ENCODE results near the gene ZGPAT. TPM values are rescaled to one million over a fixed set of nuclear protein-coding genes. Genes with fewer than 3 reads are reported as not detected.

ZGPAT gene
- total RNA-seq, 4 donors from 2014 or later, result 29.1 to 346 (median 76.5) TPM

GRCh38 chr20:63701329-63702035, 6.4 kb upstream of the ZGPAT start:
- TF ChIP-seq POLR2AphosphoS5 (IDR thresholded peaks at IDR 0.05) (no peak), POLR2A (IDR thresholded peaks at IDR 0.05) (no peak), EP300 (IDR thresholded peaks at IDR 0.05; ENCODE audit: low read depth) (no peak), CTCF (IDR thresholded peaks at IDR 0.05) (no peak)
- DNase-seq, result no peak
- peaks cover 19 to 33% (median 29%) of the 10 kb centered on the region in 4 donors for H3K4me1 ChIP-seq
- H3K36me3 ChIP-seq, result peaks cover 0 to 8% (median 3%) of the 10 kb centered on the region in 4 donors
- H3K4me3 ChIP-seq, result no peak overlapping the region
- H3K27ac ChIP-seq, result no peak overlapping the region
- in situ Hi-C loops (cut with MboI; ENCODE audit: low pct_ligation_motif_present in 1 of 4, low pct_unique_long_range_greater_than_20kb in 1 of 4, low sequenced_read_pairs in 3 of 4), result no loop called here
- H3K27me3 ChIP-seq, result no peaks in the 10 kb centered on the region
- 69 to 80% methylated on average over 1 to 10 of the region's 14 CpGs for WGBS, 2 donors (ENCODE audit: low coverage in 1 of 2)
- intact Hi-C loops (cut with DNase I; ENCODE audit: low total_unique reads), result no loop called here
- no peaks in the 10 kb centered on the region for H3K9me3 ChIP-seq

GRCh38 chr20:63702036-63702665, 5.7 kb upstream of the ZGPAT start:
- intact Hi-C loops (cut with DNase I; ENCODE audit: low total_unique reads) (no loop called here), in situ Hi-C loops (cut with MboI; ENCODE audit: low pct_ligation_motif_present in 1 of 4, low pct_unique_long_range_greater_than_20kb in 1 of 4, low sequenced_read_pairs in 3 of 4) (no loop called here)
- WGBS, 2 donors (ENCODE audit: low coverage in 1 of 2), result 92% methylated on average over 16 of the region's 16 CpGs; no CpG with 5 or more reads in 1 of the 2 donors

GRCh38 chr20:63702751-63703470, 4.9 kb upstream of the ZGPAT start:
- Histone ChIP-seq H3K27me3 (no peaks in the 10 kb centered on the region), H3K4me3 (no peak overlapping the region), H3K27ac (no peak overlapping the region), H3K36me3 (peaks cover 0 to 8% (median 3%) of the 10 kb centered on the region in 4 donors), H3K9me3 (no peaks in the 10 kb centered on the region), H3K4me1 (peaks cover 15 to 24% (median 22%) of the 10 kb centered on the region in 4 donors)
- intact Hi-C loops (cut with DNase I; ENCODE audit: low total_unique reads) (no loop called here), in situ Hi-C loops (cut with MboI; ENCODE audit: low pct_ligation_motif_present in 1 of 4, low pct_unique_long_range_greater_than_20kb in 1 of 4, low sequenced_read_pairs in 3 of 4) (no loop called here)
- 60 to 85% methylated on average over 2 to 12 of the region's 13 CpGs for WGBS, 2 donors (ENCODE audit: low coverage in 1 of 2)
- DNase-seq, result no peak
- TF ChIP-seq POLR2AphosphoS5 (IDR thresholded peaks at IDR 0.05), result no peak
- TF ChIP-seq EP300 (IDR thresholded peaks at IDR 0.05; ENCODE audit: low read depth), result no peak
- no peak for TF ChIP-seq POLR2A (IDR thresholded peaks at IDR 0.05)
- no peak for TF ChIP-seq CTCF (IDR thresholded peaks at IDR 0.05)

More at GRCh38 chr20:63702036-63702665, 5.7 kb upstream of the ZGPAT start:
- no peaks in the 10 kb centered on the region for H3K27me3 ChIP-seq
- no peaks in the 10 kb centered on the region for H3K9me3 ChIP-seq
- peaks cover 0 to 8% (median 3%) of the 10 kb centered on the region in 4 donors for H3K36me3 ChIP-seq
- no peak overlapping the region for H3K27ac ChIP-seq
- no peak for TF ChIP-seq CTCF (IDR thresholded peaks at IDR 0.05)
- TF ChIP-seq EP300 (IDR thresholded peaks at IDR 0.05; ENCODE audit: low read depth), result no peak
- TF ChIP-seq POLR2AphosphoS5 (IDR thresholded peaks at IDR 0.05), result no peak
- TF ChIP-seq POLR2A (IDR thresholded peaks at IDR 0.05), result no peak
- H3K4me1 ChIP-seq, result peaks cover 18 to 31% (median 28%) of the 10 kb centered on the region in 4 donors
- no peak for DNase-seq
- no peak overlapping the region for H3K4me3 ChIP-seq

GRCh38 chr20:63703471-63703975, 4.3 kb upstream of the ZGPAT start:
- in situ Hi-C loops (cut with MboI; ENCODE audit: low pct_ligation_motif_present in 1 of 4, low pct_unique_long_range_greater_than_20kb in 1 of 4, low sequenced_read_pairs in 3 of 4), result no loop called here
- intact Hi-C loops (cut with DNase I; ENCODE audit: low total_unique reads), result no loop called here
- peaks cover 15 to 25% (median 21%) of the 10 kb centered on the region in 4 donors for H3K4me1 ChIP-seq
- TF ChIP-seq CTCF (IDR thresholded peaks at IDR 0.05) (no peak), POLR2AphosphoS5 (IDR thresholded peaks at IDR 0.05) (no peak), POLR2A (IDR thresholded peaks at IDR 0.05) (no peak), EP300 (IDR thresholded peaks at IDR 0.05; ENCODE audit: low read depth) (no peak)
- H3K4me3 ChIP-seq, result no peak overlapping the region
- H3K9me3 ChIP-seq, result no peaks in the 10 kb centered on the region
- 87% methylated on average over 5 of the region's 15 CpGs; no CpG with 5 or more reads in 1 of the 2 donors for WGBS, 2 donors (ENCODE audit: low coverage in 1 of 2)
- peaks cover 0 to 8% (median 3%) of the 10 kb centered on the region in 4 donors for H3K36me3 ChIP-seq
- DNase-seq, result no peak
- H3K27me3 ChIP-seq, result no peaks in the 10 kb centered on the region
- no peak overlapping the region for H3K27ac ChIP-seq

Data from transverse colon (tissue), 4 donors.